Kidney epithelial cell (primary cell): ENCODE measurements around the gene S100A13. TPM values are rescaled to one million over a fixed set of nuclear protein-coding genes. Genes with fewer than 3 reads are reported as not detected.

ENCODE experiments used
- DNase-seq: peaks from one replicate; pipeline ENCODE4 v3.0.0-alpha.2; 2010; ENCODE audit warnings: low read depth
- H3K27me3 ChIP-seq: 2 replicates; pipeline ENCODE4 v1.6.0; 2011; ENCODE audit warnings: low read length; ENCODE audit not compliant: control insufficient read depth, insufficient read depth
- H3K36me3 ChIP-seq: 2 replicates; pipeline ENCODE4 v1.5.1; 2011; ENCODE audit warnings: low read length; ENCODE audit not compliant: control insufficient read depth, insufficient read depth
- H3K4me3 ChIP-seq: 2 replicates; pipeline ENCODE4 v1.5.1; 2011; ENCODE audit warnings: low read depth, mild to moderate bottlenecking, control low read depth, low read length
- total RNA-seq: library from RNA; depleted of rRNA; stranded (reverse); fragments of >200 nt; gene quantifications from 2 replicates; pipeline ENCODE4 v1.2.3, GENCODE V29; 2015
- TF ChIP-seq, protein P1 (sequence below): IDR thresholded peaks from 2 replicates; pipeline ENCODE4 v1.5.1; 2011; ENCODE audit warnings: mild to moderate bottlenecking, moderate library complexity, low read length, control low read depth, inconsistent platforms; ENCODE audit not compliant: insufficient read depth, poor library complexity, severe bottlenecking

Gene S100A13
- total RNA-seq, 1 donor from 2014 or later = 171 TPM

DNA sequence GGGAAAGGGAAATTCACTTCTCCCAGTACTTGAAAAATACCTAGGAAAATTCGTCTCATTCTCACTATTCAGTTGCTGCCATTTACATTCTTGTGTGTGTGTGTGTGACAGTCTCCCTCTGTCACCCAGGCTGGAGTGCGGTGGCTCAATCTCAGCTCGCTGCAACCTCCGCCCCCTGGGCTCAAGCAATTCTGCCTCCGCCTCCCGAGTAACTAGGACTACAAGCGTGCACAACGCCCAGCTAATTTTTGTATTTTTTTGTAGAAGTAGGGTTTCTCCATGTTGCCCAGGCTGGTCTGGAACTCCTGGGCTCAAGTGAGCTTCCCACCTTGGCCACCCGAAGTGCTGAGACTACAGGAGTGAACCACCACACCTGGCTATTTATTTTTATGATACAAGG, 32.4 kb upstream of the S100A13 start:
- no peak overlapping the region for H3K4me3 ChIP-seq
- no peak for DNase-seq
- peaks cover 1% of the 10 kb centered on the region for H3K36me3 ChIP-seq
- TF ChIP-seq, protein P1, sequence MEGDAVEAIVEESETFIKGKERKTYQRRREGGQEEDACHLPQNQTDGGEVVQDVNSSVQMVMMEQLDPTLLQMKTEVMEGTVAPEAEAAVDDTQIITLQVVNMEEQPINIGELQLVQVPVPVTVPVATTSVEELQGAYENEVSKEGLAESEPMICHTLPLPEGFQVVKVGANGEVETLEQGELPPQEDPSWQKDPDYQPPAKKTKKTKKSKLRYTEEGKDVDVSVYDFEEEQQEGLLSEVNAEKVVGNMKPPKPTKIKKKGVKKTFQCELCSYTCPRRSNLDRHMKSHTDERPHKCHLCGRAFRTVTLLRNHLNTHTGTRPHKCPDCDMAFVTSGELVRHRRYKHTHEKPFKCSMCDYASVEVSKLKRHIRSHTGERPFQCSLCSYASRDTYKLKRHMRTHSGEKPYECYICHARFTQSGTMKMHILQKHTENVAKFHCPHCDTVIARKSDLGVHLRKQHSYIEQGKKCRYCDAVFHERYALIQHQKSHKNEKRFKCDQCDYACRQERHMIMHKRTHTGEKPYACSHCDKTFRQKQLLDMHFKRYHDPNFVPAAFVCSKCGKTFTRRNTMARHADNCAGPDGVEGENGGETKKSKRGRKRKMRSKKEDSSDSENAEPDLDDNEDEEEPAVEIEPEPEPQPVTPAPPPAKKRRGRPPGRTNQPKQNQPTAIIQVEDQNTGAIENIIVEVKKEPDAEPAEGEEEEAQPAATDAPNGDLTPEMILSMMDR = no peak
- no peaks in the 10 kb centered on the region for H3K27me3 ChIP-seq

DNA sequence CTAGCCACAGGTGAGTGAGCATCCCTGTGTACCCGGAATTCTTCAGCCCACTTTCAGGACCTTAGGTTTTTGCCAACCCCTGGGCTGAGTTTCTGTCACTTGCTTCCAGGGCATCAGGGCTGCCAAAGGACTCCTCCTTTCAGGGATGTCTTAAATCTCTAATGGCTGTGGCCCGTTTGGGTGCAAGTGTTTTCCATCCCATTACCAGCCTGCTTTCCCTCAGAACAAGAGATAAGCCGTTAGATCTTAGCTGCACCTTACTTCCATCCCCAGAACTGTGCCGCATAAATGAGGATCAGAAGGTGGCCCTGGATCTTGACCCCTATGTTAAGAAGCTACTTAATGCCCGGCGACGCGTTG, 31.9 kb upstream of the S100A13 start:
- H3K27me3 ChIP-seq = no peaks in the 10 kb centered on the region
- DNase-seq = no peak
- peak overlapping the region; percentile 65 for H3K4me3 ChIP-seq
- no peaks in the 10 kb centered on the region for H3K36me3 ChIP-seq
- TF ChIP-seq, protein P1 = no peak

DNA sequence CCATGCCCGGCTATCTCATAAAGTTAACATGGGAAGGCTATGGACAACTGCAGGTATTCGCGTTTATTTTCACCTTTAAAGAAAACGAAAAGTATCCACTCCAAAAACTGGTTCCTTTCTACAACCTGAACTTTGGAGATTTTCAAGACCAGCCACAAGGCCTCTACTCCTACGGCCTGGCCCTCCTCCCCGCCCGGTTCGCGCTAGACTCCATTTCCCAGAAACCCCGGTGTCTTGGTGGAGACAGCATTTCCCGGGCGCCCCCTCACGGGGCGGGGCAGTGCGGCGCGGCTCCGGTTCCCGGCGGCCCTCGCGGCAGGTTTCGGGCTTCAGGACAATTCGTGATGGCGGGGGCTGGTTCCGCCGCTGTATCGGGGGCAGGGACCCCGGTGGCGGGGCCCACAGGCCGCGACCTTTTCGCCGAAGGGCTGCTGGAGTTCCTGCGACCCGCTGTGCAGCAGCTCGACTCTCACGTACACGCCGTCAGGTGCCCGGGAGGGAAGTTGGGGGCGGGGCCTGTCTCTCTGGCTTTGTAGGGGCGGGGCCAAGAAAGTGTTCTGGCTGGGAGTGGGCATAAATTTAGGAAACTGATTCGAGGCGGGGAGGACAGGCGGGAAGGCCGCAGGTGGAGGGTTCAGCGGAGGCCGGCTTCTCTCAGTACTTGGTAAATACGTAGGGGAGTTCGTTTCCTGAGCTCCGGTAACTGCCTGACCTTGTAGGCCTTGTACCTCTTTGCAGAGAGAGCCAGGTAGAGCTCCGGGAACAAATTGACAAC, 31.3 kb upstream of the S100A13 start, which contains the start of gene SNAPIN:
Gene SNAPIN (plus strand): TSS at position 304 of the 775 bp plus-strand sequence. CDS start 41 bp downstream, at position 345.
- TF ChIP-seq, protein P1 = no peak
- H3K4me3 ChIP-seq = peak within 1 kb of the TSS; percentile 65
- H3K27me3 ChIP-seq = no peaks in the 10 kb centered on the region
- DNase-seq = peak; percentile 38
- no peaks in the 10 kb centered on the region for H3K36me3 ChIP-seq

GRCh38 chr1:153655333-153655732, 28.0 kb upstream of the S100A13 start:
- no peak for DNase-seq
- H3K36me3 ChIP-seq = no peaks in the 10 kb centered on the region
- no peak overlapping the region for H3K4me3 ChIP-seq
- H3K27me3 ChIP-seq = no peaks in the 10 kb centered on the region
- TF ChIP-seq, protein P1 = no peak

GRCh38 chr1:153652805-153653500, 25.6 kb upstream of the S100A13 start:
- TF ChIP-seq, protein P1 = no peak
- H3K27me3 ChIP-seq = no peaks in the 10 kb centered on the region
- peak; percentile 50 for DNase-seq
- H3K36me3 ChIP-seq = no peaks in the 10 kb centered on the region
- no peak overlapping the region for H3K4me3 ChIP-seq
